Measurements from ENCODE around the gene CACNA2D1.

Gene CACNA2D1

GRCh38 chr7:82348251-82348650, 95.3 kb downstream of the CACNA2D1 start:
- Histone ChIP-seq H3K36me3 (replicated peaks) (no peaks in the 10 kb centered on the region), H3K27me3 (replicated peaks) (no peaks in the 10 kb centered on the region), H3K4me3 (ENCODE audit: low read depth, low read length) (no peak overlapping the region), H3K27ac (no peak overlapping the region)
- no peak for DNase-seq
- no peak for TF ChIP-seq CTCF (IDR thresholded peaks at IDR 0.05; ENCODE audit: low read depth, low read length, missing control alignments)
- in situ Hi-C loops (cut with HindIII; ENCODE audit: low pct_ligation_motif_present, low sequenced_read_pairs), result no loop called here

- H3K4me3 ChIP-seq (ENCODE audit: low read depth, low read length), result no peak overlapping the region
- TF ChIP-seq CTCF (IDR thresholded peaks at IDR 0.05; ENCODE audit: low read depth, low read length, missing control alignments), result no peak
- in situ Hi-C loops (cut with HindIII; ENCODE audit: low pct_ligation_motif_present, low sequenced_read_pairs), result no loop called here
Observed at GRCh38 chr7:82347808-82348207, 95.8 kb downstream of the CACNA2D1 start.

GRCh38 chr7:82345886-82346285, 97.7 kb downstream of the CACNA2D1 start:
- Histone ChIP-seq H3K27me3 (replicated peaks) (no peaks in the 10 kb centered on the region), H3K36me3 (replicated peaks) (no peaks in the 10 kb centered on the region), H3K4me3 (ENCODE audit: low read depth, low read length) (no peak overlapping the region), H3K27ac (no peak overlapping the region)
- in situ Hi-C loops (cut with HindIII; ENCODE audit: low pct_ligation_motif_present, low sequenced_read_pairs), result no loop called here
- TF ChIP-seq CTCF (IDR thresholded peaks at IDR 0.05; ENCODE audit: low read depth, low read length, missing control alignments), result no peak
- DNase-seq, result no peak

More at GRCh38 chr7:82347808-82348207, 95.8 kb downstream of the CACNA2D1 start:
- H3K36me3 ChIP-seq (replicated peaks), result no peaks in the 10 kb centered on the region
- no peak overlapping the region for H3K27ac ChIP-seq
- DNase-seq, result no peak
- no peaks in the 10 kb centered on the region for H3K27me3 ChIP-seq (replicated peaks)

- TF ChIP-seq CTCF (IDR thresholded peaks at IDR 0.05; ENCODE audit: low read depth, low read length, missing control alignments), result no peak
- in situ Hi-C loops (cut with HindIII; ENCODE audit: low pct_ligation_motif_present, low sequenced_read_pairs), result no loop called here
Observed at GRCh38 chr7:82343716-82344115, 99.9 kb downstream of the CACNA2D1 start.

GRCh38 chr7:82339958-82340357, 103.6 kb downstream of the CACNA2D1 start:
- no peak for DNase-seq
- TF ChIP-seq CTCF (IDR thresholded peaks at IDR 0.05; ENCODE audit: low read depth, low read length, missing control alignments), result no peak

More at GRCh38 chr7:82343716-82344115, 99.9 kb downstream of the CACNA2D1 start:
- no peak for DNase-seq
- no peaks in the 10 kb centered on the region for H3K36me3 ChIP-seq (replicated peaks)
- no peak overlapping the region for H3K27ac ChIP-seq
- H3K27me3 ChIP-seq (replicated peaks), result no peaks in the 10 kb centered on the region
- no peak overlapping the region for H3K4me3 ChIP-seq (ENCODE audit: low read depth, low read length)

GRCh38 chr7:82335927-82336326, 107.7 kb downstream of the CACNA2D1 start:
- DNase-seq, result no peak
- H3K27me3 ChIP-seq (replicated peaks), result no peaks in the 10 kb centered on the region
- no peaks in the 10 kb centered on the region for H3K36me3 ChIP-seq (replicated peaks)
- no peak overlapping the region for H3K27ac ChIP-seq
- in situ Hi-C loops (cut with HindIII; ENCODE audit: low pct_ligation_motif_present, low sequenced_read_pairs), result no loop called here
- no peak overlapping the region for H3K4me3 ChIP-seq (ENCODE audit: low read depth, low read length)
- TF ChIP-seq CTCF (IDR thresholded peaks at IDR 0.05; ENCODE audit: low read depth, low read length, missing control alignments), result no peak

More at GRCh38 chr7:82339958-82340357, 103.6 kb downstream of the CACNA2D1 start:
- Histone ChIP-seq H3K27ac (no peak overlapping the region), H3K4me3 (ENCODE audit: low read depth, low read length) (no peak overlapping the region), H3K36me3 (replicated peaks) (no peaks in the 10 kb centered on the region), H3K27me3 (replicated peaks) (no peaks in the 10 kb centered on the region)
- in situ Hi-C loops (cut with HindIII; ENCODE audit: low pct_ligation_motif_present, low sequenced_read_pairs), result no loop called here
